Kidney glomerular epithelial cell (primary cell): Measurements from ENCODE around the gene RAB25.
"Not testable (repeated sequence)": the region's sequence is repeated elsewhere in the genome, so short reads cannot be mapped to it uniquely, and the experiment has no call there.

Source experiments
- DNase-seq: peaks from one replicate; lab custom pipeline; 2025; lab: John Stamatoyannopoulos, UW

Gene RAB25

GRCh38 chr1:156102633-156103511 lies 41.9 kb downstream of the RAB25 start:
- DNase-seq, result no peak

- DNase-seq, result no peak
These were observed 42.6 kb downstream of the RAB25 start for GRCh38 chr1:156103521-156103947.

DNA sequence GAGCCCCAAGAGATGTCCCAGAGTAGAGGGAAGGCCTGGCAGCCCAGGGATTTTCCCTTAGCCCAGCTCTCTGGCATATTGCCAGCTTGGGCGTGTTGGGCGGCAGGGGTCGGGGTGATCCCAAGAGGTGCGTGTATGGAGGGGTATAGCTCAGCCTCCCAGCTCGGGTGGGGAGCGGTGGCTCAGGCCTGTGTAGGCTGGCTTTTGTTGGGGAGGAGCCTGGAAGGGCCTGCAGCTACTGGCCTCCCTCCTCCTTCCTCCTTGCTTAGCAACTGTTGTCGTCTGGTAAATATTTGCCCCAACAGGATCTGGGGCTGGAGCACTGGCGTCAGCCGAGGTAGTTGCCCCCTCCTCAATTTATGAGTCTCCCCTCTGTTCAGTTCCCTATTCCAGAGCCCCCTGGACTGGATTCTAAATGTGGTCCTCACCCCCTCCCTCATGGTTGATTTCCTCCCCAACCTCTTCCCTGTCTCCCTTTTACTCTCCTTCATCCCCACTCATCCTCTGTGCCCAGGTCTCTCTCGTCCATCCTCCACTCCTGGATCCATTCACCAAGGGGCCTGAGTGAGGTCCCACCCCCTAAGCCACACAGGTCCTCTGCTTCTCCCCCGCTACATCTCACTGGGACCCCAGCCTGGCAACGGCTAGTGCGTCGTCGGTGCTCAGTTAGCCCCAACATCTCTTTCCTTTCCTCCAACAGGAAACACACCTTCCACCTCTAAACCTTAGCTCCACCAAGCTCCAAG lies 43.3 kb downstream of the RAB25 start:
- peak; percentile 51 for DNase-seq

GRCh38 chr1:156104861-156105832 lies 44.2 kb downstream of the RAB25 start:
- no peak for DNase-seq

GRCh38 chr1:156106624-156107488 lies 45.9 kb downstream of the RAB25 start:
- peak; percentile 23 for DNase-seq

- DNase-seq, result no peak
These were observed 47.1 kb downstream of the RAB25 start for GRCh38 chr1:156108057-156108456.

DNA sequence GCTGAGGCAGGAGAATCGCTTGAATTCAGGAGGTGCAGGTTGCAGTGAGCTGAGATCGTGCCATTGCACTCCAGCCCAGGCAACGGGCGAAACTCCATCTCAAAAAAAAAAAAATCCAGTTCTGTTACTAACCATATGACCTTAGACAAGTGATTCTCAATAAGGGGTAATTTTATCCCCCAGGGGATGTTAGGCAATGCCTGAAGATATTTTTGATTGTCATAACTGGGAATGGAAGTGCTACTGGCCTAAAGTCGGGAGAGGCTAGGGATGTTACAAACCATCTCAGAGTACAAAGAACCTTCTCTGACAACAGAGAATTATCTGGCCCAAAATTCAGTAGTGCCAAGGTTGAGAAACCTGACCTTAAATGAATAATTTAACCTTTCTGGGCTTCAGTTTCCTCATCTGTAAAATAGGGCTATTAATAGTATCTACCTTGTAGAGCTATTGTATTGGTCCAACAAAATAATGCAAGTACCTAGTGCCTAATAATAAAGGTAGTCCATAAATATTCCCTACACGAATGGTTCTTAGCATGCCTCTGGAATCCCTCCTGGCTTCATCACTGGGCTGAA lies 47.8 kb downstream of the RAB25 start:
- DNase-seq, result no peak

- DNase-seq, result no peak
These were observed 49.3 kb downstream of the RAB25 start for GRCh38 chr1:156110252-156110651.

- peak; percentile 16 for DNase-seq
These were observed 50.5 kb downstream of the RAB25 start for GRCh38 chr1:156111355-156111962.

DNA sequence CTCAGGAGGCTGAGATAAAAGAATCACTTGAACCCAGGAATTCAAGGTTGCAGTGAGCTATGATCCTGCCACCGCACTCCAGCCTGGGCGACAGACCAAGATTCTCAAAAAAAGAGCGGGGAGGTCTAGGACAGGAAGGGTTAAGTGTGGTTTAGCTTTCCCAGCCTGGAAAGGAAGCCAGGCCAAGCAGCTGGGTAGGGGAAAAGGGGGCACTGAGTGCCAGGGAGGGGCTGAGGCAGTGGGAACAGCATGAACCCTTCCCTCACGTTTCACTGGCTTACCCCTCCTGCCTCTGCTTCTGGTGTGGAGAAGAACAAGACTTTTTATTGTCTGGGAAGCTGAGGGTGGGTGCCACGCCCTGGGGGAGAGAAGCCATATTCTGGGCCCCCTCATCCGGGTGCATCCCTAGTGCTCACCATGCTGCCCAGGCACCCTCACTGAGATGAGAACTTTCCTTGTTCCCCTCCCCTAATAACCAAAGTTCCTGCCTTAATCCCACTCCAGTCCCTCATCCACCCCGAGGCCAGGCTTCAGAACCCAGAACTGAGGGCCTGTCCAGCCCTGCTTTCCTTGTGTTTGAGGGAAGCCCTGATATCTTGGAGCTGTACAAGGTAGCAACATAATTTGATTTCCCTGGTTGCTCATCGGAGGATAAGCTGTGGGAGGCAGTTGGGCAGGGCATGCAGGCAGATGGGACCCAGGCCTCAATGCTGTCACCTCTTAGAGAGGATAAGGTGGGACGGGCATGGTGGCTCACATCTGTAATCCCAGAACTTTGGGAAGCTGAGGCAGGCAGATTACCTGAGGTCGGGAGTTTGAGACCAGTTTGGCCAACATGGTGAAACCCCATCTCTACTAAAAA lies 51.5 kb downstream of the RAB25 start:
- no peak for DNase-seq

GRCh38 chr1:156113282-156113950 lies 52.5 kb downstream of the RAB25 start:
- DNase-seq, result no peak

DNA sequence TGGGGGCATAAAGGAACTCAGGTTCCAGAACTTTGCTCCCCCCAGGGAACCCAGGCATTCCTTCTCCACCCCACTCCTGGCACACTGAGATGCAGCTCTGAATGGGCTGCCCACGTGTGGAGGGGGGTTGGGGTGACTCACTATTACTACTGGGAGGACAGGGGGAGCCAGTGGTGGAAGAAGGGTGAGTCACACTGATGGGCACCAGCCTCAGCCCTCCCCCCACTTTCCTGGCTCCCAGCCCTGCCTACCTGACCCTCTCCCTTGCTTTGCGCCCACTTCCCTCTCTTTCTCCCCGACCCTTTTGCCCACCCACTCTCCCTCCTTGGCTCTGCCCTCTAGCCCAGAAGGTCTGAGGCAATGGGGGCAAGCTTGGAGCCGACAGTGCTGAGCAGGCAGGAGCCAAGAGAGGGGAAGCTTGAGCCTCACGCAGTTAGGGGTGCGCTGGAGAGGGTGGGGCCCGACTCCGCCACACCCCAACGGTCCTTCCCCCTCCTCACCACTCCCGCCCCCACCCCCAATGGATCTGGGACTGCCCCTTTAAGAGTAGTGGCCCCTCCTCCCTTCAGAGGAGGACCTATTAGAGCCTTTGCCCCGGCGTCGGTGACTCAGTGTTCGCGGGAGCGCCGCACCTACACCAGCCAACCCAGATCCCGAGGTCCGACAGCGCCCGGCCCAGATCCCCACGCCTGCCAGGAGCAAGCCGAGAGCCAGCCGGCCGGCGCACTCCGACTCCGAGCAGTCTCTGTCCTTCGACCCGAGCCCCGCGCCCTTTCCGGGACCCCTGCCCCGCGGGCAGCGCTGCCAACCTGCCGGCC lies 53.4 kb downstream of the RAB25 start, which contains the start of gene LMNA:
Gene LMNA, plus strand, starts transcription at position 611 of the 818 bp plus-strand sequence. CDS start 208 bp downstream, outside the sequence.
- peak; percentile 97 for DNase-seq

GRCh38 chr1:156114919-156115513 lies 54.1 kb downstream of the RAB25 start:
- DNase-seq, result no peak

GRCh38 chr1:156115514-156116374 lies 54.8 kb downstream of the RAB25 start:
- DNase-seq, result peak; percentile 75

GRCh38 chr1:156116731-156117130 lies 55.8 kb downstream of the RAB25 start:
- not testable (repeated sequence) for DNase-seq
